Measurements from ENCODE around the gene CCNT2. TPM values are rescaled to one million over a fixed set of nuclear protein-coding genes. Genes with fewer than 3 reads are reported as not detected.
A peak's percentile ranks its signal among the peaks of the same experiment; 100 is the strongest.
"Not testable (repeated sequence)": the region's sequence is repeated elsewhere in the genome, so short reads cannot be mapped to it uniquely, and the experiment has no call there.

CCNT2 gene
- total and polyA plus RNA-seq, 3 experiments from 2014 or later, result 15.5 to 36.8 (median 35.1) TPM

DNA sequence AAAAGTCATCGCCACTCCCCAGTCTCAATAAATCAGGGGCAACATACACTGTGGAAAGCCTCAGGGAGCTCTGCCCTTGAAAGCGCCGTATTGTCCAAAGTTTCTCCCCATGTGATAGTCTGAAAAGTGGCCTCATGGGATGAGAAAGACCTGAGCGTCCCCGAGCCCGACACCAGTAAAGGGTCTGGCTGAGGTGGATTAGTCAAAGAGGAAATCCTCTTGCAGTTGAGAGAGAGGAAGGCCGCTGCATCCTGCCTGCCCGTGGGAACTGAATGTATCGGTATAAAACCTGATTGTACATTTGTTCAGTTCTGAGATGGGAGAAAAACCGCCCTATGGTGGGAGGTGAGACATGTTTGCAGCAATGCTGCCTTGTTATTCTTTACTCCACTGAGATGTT is 48.5 kb downstream of the CCNT2 start:
- CTCF ChIA-PET; H3K4me3 ChIP-seq (ENCODE audit: low read length); H3K4me3 Mint-ChIP-seq; H3K27ac Mint-ChIP-seq; H3K4me1 Mint-ChIP-seq; H3K36me3 ChIP-seq (ENCODE audit: insufficient read depth, low read length); POLR2A ChIA-PET; DNase-seq; H3K27me3 ChIP-seq (ENCODE audit: insufficient read depth, low read length, poor library complexity, severe bottlenecking); H3K27ac ChIP-seq (ENCODE audit: low read depth, low read length); H3K4me1 ChIP-seq (ENCODE audit: insufficient read depth, low read length); H3K27me3 Mint-ChIP-seq; H3K9me3 ChIP-seq (ENCODE audit: low read length): not testable (repeated sequence)
- H3K36me3 Mint-ChIP-seq, result peaks cover 0 to 13% (median 0%) of the 10 kb centered on the region in 3 donors
- peaks cover 3 to 17% (median 11%) of the 10 kb centered on the region in 5 donors for H3K9me3 Mint-ChIP-seq

DNA sequence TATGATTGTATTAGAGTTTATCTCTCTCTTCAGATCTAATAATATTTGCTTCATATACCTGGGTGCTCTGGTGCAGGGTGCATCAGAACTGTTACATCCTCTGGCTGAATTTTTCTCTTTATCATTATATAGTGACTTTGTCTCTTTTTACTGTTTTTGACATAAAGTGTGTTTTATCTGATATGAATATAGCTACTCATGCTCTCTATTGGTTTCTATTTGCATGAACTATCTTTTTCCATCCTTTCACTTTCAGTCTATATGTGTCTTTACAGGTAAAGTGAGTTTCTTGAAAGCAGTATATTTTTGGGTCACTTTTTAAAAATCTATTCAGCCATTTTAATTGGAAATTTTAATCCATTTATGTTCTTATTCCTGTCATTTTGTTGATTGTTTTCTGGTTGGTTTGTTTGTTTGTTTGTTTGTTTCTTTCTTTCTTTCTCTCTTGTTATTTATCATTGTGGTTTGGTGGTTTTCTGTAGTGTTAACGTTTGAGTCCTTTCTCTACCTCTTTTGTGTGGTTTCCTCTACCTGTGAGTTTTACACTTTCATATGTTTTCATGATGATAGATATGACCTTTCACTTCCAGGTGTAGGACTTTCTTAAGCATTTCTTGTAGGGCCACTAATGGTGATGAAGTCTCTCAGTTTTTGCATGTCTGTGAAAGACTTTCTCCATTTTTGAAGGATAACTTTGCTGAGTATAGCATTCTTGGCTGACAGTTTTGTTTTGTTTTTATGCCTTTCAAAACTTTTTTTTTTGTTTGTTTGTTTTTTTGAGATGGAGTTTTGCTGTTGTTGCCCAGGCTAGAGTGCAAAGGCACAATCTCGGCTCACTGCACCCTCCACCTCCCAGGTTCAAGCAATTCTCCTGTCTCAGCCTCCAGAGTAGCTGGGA is 54.9 kb downstream of the CCNT2 start:
- Mint-ChIP-seq H3K36me3 (peaks cover 3 to 37% (median 7%) of the 10 kb centered on the region in 3 donors), H3K27me3 (peaks cover 8 to 9% of the 10 kb centered on the region in 2 donors), H3K4me3 (no peak overlapping the region), H3K4me1 (peaks cover 0 to 4% (median 0%) of the 10 kb centered on the region in 3 donors), H3K27ac (no peak overlapping the region), H3K9me3 (peaks cover 19 to 43% (median 31%) of the 10 kb centered on the region in 5 donors)
- H3K4me1 ChIP-seq (ENCODE audit: insufficient read depth, low read length), result no peaks in the 10 kb centered on the region
- ChIA-PET POLR2A (no interaction called here), CTCF (no interaction called here)
- no peak for DNase-seq
- H3K4me3 ChIP-seq (ENCODE audit: low read length), result no peak overlapping the region
- H3K9me3 ChIP-seq (ENCODE audit: low read length), result peaks cover 13% of the 10 kb centered on the region
- no peak overlapping the region for H3K27ac ChIP-seq (ENCODE audit: low read depth, low read length)
- no peaks in the 10 kb centered on the region for H3K36me3 ChIP-seq (ENCODE audit: insufficient read depth, low read length)
- no peaks in the 10 kb centered on the region for H3K27me3 ChIP-seq (ENCODE audit: insufficient read depth, low read length, poor library complexity, severe bottlenecking)

GRCh38 chr2:134975281-134976009 is 56.8 kb downstream of the CCNT2 start:
- Mint-ChIP-seq H3K36me3 (peaks cover 3 to 35% (median 7%) of the 10 kb centered on the region in 3 donors), H3K9me3 (peaks cover 19 to 35% (median 31%) of the 10 kb centered on the region in 5 donors), H3K27ac (no peak overlapping the region), H3K27me3 (peaks cover 9 to 24% of the 10 kb centered on the region in 2 donors), H3K4me1 (peaks cover 0 to 4% (median 0%) of the 10 kb centered on the region in 3 donors), H3K4me3 (no peak overlapping the region)
- no peaks in the 10 kb centered on the region for H3K36me3 ChIP-seq (ENCODE audit: insufficient read depth, low read length)
- H3K4me1 ChIP-seq (ENCODE audit: insufficient read depth, low read length), result no peaks in the 10 kb centered on the region
- no peak overlapping the region for H3K4me3 ChIP-seq (ENCODE audit: low read length)
- POLR2A ChIA-PET, result no interaction called here
- peaks cover 13% of the 10 kb centered on the region for H3K9me3 ChIP-seq (ENCODE audit: low read length)
- no peaks in the 10 kb centered on the region for H3K27me3 ChIP-seq (ENCODE audit: insufficient read depth, low read length, poor library complexity, severe bottlenecking)
- DNase-seq, result no peak
- no peak overlapping the region for H3K27ac ChIP-seq (ENCODE audit: low read depth, low read length)
- CTCF ChIA-PET, result interaction anchor here (1.4 kb wide), 1 partner anchor 19 kb away, joined by 3 read pairs; no protein-coding TSS in a partner anchor

GRCh38 chr2:134976074-134976702 is 57.6 kb downstream of the CCNT2 start:
- Mint-ChIP-seq H3K36me3 (peaks cover 3 to 39% (median 7%) of the 10 kb centered on the region in 3 donors), H3K4me3 (no peak overlapping the region), H3K9me3 (peaks cover 19 to 33% (median 30%) of the 10 kb centered on the region in 5 donors), H3K27ac (no peak overlapping the region), H3K4me1 (peaks cover 0 to 4% (median 0%) of the 10 kb centered on the region in 3 donors), H3K27me3 (peaks cover 9 to 27% of the 10 kb centered on the region in 2 donors)
- H3K27me3 ChIP-seq (ENCODE audit: insufficient read depth, low read length, poor library complexity, severe bottlenecking), result no peaks in the 10 kb centered on the region
- no peak for DNase-seq
- no peaks in the 10 kb centered on the region for H3K4me1 ChIP-seq (ENCODE audit: insufficient read depth, low read length)
- H3K36me3 ChIP-seq (ENCODE audit: insufficient read depth, low read length), result no peaks in the 10 kb centered on the region
- no peak overlapping the region for H3K4me3 ChIP-seq (ENCODE audit: low read length)
- POLR2A ChIA-PET, result no interaction called here
- CTCF ChIA-PET, result no interaction called here
- H3K27ac ChIP-seq (ENCODE audit: low read depth, low read length), result no peak overlapping the region
- H3K9me3 ChIP-seq (ENCODE audit: low read length), result peaks cover 13% of the 10 kb centered on the region

- H3K9me3 ChIP-seq (ENCODE audit: low read length), result peaks cover 13% of the 10 kb centered on the region
- H3K9me3 Mint-ChIP-seq, result peaks cover 15 to 27% (median 24%) of the 10 kb centered on the region in 5 donors
- H3K4me1 ChIP-seq (ENCODE audit: insufficient read depth, low read length); DNase-seq; POLR2A ChIA-PET; H3K27me3 ChIP-seq (ENCODE audit: insufficient read depth, low read length, poor library complexity, severe bottlenecking); H3K4me3 ChIP-seq (ENCODE audit: low read length); H3K36me3 ChIP-seq (ENCODE audit: insufficient read depth, low read length); H3K27ac Mint-ChIP-seq; H3K4me3 Mint-ChIP-seq; H3K27ac ChIP-seq (ENCODE audit: low read depth, low read length); H3K4me1 Mint-ChIP-seq: not testable (repeated sequence)
- CTCF ChIA-PET, result interaction anchor here (1.4 kb wide), 1 partner anchor 27 kb away, joined by 3 read pairs; no protein-coding TSS in a partner anchor
- peaks cover 3 to 35% (median 7%) of the 10 kb centered on the region in 3 donors for H3K36me3 Mint-ChIP-seq
- peaks cover 9 to 31% of the 10 kb centered on the region in 2 donors for H3K27me3 Mint-ChIP-seq
These were observed 58.5 kb downstream of the CCNT2 start for GRCh38 chr2:134977104-134977503.

GRCh38 chr2:134979221-134979620 is 60.6 kb downstream of the CCNT2 start:
- peaks cover 6 to 28% of the 10 kb centered on the region in 2 donors for H3K27me3 Mint-ChIP-seq
- Histone ChIP-seq H3K9me3 (ENCODE audit: low read length) (peaks cover 8% of the 10 kb centered on the region), H3K36me3 (ENCODE audit: insufficient read depth, low read length) (no peaks in the 10 kb centered on the region), H3K27me3 (ENCODE audit: insufficient read depth, low read length, poor library complexity, severe bottlenecking) (no peaks in the 10 kb centered on the region), H3K4me3 (ENCODE audit: low read length) (no peak overlapping the region), H3K27ac (ENCODE audit: low read depth, low read length) (no peak overlapping the region), H3K4me1 (ENCODE audit: insufficient read depth, low read length) (no peaks in the 10 kb centered on the region)
- H3K4me3 Mint-ChIP-seq, result no peak overlapping the region
- ChIA-PET POLR2A (no interaction called here), CTCF (no interaction called here)
- no peak overlapping the region for H3K27ac Mint-ChIP-seq
- no peak for DNase-seq
- peaks cover under 1 to 30% (median 3%) of the 10 kb centered on the region in 3 donors for H3K36me3 Mint-ChIP-seq
- H3K9me3 Mint-ChIP-seq, result peaks cover 7 to 13% (median 9%) of the 10 kb centered on the region in 5 donors
- H3K4me1 Mint-ChIP-seq, result no peaks in the 10 kb centered on the region

- no peaks in the 10 kb centered on the region for H3K4me1 Mint-ChIP-seq
- no peak overlapping the region for H3K27ac ChIP-seq (ENCODE audit: low read depth, low read length)
- no peak overlapping the region for H3K27ac Mint-ChIP-seq
- no peaks in the 10 kb centered on the region for H3K4me1 ChIP-seq (ENCODE audit: insufficient read depth, low read length)
- H3K36me3 Mint-ChIP-seq, result peaks cover 0 to 22% (median 0%) of the 10 kb centered on the region in 3 donors
- ChIA-PET POLR2A (no interaction called here), CTCF (no interaction called here)
- no peaks in the 10 kb centered on the region for H3K9me3 ChIP-seq (ENCODE audit: low read length)
- H3K27me3 Mint-ChIP-seq, result peaks cover 6 to 28% of the 10 kb centered on the region in 2 donors
- no peak for DNase-seq
- no peaks in the 10 kb centered on the region for H3K27me3 ChIP-seq (ENCODE audit: insufficient read depth, low read length, poor library complexity, severe bottlenecking)
- H3K36me3 ChIP-seq (ENCODE audit: insufficient read depth, low read length), result no peaks in the 10 kb centered on the region
- no peak overlapping the region for H3K4me3 ChIP-seq (ENCODE audit: low read length)
- H3K9me3 Mint-ChIP-seq, result peaks cover 0 to 8% (median 5%) of the 10 kb centered on the region in 5 donors
- H3K4me3 Mint-ChIP-seq, result peak overlapping the region in 1 of 7 donors; percentile 4
These were observed 62.0 kb downstream of the CCNT2 start for GRCh38 chr2:134980639-134981038.

All from CD8-positive, alpha-beta memory T cell (primary cell).